Measurements from ENCODE around the gene ATP2B2.

The ATP2B2 gene

DNA sequence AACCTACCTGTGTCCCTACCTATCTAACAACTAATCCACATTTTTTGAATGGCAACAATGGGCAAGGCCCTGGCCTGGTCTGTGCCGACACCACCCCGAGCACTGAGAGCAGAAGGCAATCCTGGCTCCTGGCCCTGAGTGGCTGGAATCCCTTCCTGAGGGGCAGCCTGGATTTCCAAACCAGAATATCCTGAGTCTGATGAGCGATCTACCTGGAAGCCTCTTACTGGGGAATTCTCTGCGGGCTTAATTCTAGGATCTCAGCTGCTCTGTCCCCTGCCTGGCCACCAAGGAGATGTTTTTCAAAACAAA lies 22.1 kb downstream of the ATP2B2 start:
- Histone ChIP-seq H3K27me3 (ENCODE audit: low read depth, low read length) (no peaks in the 10 kb centered on the region), H3K36me3 (replicated peaks; ENCODE audit: low read depth, low read length) (no peaks in the 10 kb centered on the region), H3K9me3 (ENCODE audit: insufficient read depth, low read length) (no peaks in the 10 kb centered on the region), H3K79me2 (ENCODE audit: low read length) (no peaks in the 10 kb centered on the region), H4K20me1 (ENCODE audit: insufficient read depth, low read length) (no peaks in the 10 kb centered on the region), H3K4me3 (ENCODE audit: low read length) (no peak overlapping the region), H3K9ac (ENCODE audit: low read length) (no peak overlapping the region), H3K4me2 (ENCODE audit: low read length) (no peak overlapping the region), H2AFZ (ENCODE audit: low read depth, low read length) (no peak overlapping the region), H3K27ac (ENCODE audit: low read length) (no peak overlapping the region), H3K4me1 (ENCODE audit: low read length) (no peaks in the 10 kb centered on the region)
- TF ChIP-seq EZH2phosphoT487 (IDR thresholded peaks at IDR 0.05; ENCODE audit: low read depth) (no peak), CTCF (IDR thresholded peaks at IDR 0.05; ENCODE audit: low read depth, low read length) (no peak)

DNA sequence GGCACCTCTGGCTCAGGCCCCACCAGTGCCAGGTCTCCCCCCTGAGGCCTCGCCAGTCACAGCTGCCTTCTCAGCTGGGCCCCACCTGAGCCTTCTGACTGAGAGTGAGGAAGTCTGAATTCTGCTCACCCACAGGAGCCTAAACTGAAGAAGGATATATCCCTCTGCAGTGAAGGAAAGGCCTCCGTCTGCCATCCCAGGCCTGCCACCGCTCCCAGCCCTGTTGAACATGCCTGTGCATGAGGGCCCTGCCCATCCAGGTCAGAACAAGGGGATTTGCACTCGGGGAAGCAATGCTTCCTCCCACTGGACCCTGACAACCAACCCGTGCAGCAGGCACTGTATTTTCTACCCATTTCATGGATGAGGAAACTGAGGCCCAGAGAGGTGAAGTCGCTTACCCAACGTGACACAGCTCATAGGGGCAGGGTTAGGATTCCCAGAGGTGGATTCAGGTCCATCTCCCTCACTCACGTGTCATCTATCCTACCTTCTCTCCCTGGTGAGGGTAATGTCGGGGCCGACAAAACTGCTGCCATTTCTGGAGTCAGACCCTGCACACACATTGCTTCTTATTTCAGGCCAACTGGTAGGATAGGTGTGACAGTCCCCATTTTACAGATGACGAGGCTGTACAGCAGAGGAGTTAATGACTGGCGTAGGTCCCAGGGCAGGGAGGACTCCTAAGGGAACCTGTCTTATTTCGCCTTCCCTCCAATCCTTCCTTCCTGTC lies 22.6 kb downstream of the ATP2B2 start:
- Histone ChIP-seq H3K4me3 (ENCODE audit: low read length) (no peak overlapping the region), H3K9ac (ENCODE audit: low read length) (no peak overlapping the region), H3K36me3 (replicated peaks; ENCODE audit: low read depth, low read length) (no peaks in the 10 kb centered on the region), H3K4me1 (ENCODE audit: low read length) (no peaks in the 10 kb centered on the region), H2AFZ (ENCODE audit: low read depth, low read length) (no peak overlapping the region), H3K4me2 (ENCODE audit: low read length) (no peak overlapping the region), H3K9me3 (ENCODE audit: insufficient read depth, low read length) (no peaks in the 10 kb centered on the region), H3K79me2 (ENCODE audit: low read length) (no peaks in the 10 kb centered on the region), H3K27ac (ENCODE audit: low read length) (no peak overlapping the region), H4K20me1 (ENCODE audit: insufficient read depth, low read length) (no peaks in the 10 kb centered on the region), H3K27me3 (ENCODE audit: low read depth, low read length) (no peaks in the 10 kb centered on the region)
- no peak for TF ChIP-seq EZH2phosphoT487 (IDR thresholded peaks at IDR 0.05; ENCODE audit: low read depth)
- TF ChIP-seq CTCF (IDR thresholded peaks at IDR 0.05; ENCODE audit: low read depth, low read length): no peak

GRCh38 chr3:10480871-10481378 lies 24.5 kb downstream of the ATP2B2 start:
- Histone ChIP-seq H3K79me2 (ENCODE audit: low read length) (no peaks in the 10 kb centered on the region), H3K27me3 (ENCODE audit: low read depth, low read length) (no peaks in the 10 kb centered on the region), H2AFZ (ENCODE audit: low read depth, low read length) (no peak overlapping the region), H3K4me2 (ENCODE audit: low read length) (no peak overlapping the region), H3K9ac (ENCODE audit: low read length) (no peak overlapping the region), H3K27ac (ENCODE audit: low read length) (no peak overlapping the region), H4K20me1 (ENCODE audit: insufficient read depth, low read length) (no peaks in the 10 kb centered on the region), H3K36me3 (replicated peaks; ENCODE audit: low read depth, low read length) (no peaks in the 10 kb centered on the region), H3K9me3 (ENCODE audit: insufficient read depth, low read length) (no peaks in the 10 kb centered on the region), H3K4me1 (ENCODE audit: low read length) (no peaks in the 10 kb centered on the region), H3K4me3 (ENCODE audit: low read length) (no peak overlapping the region)
- TF ChIP-seq CTCF (IDR thresholded peaks at IDR 0.05; ENCODE audit: low read depth, low read length) (no peak), EZH2phosphoT487 (IDR thresholded peaks at IDR 0.05; ENCODE audit: low read depth) (no peak)

GRCh38 chr3:10479311-10479710 lies 26.1 kb downstream of the ATP2B2 start:
- Histone ChIP-seq H4K20me1 (ENCODE audit: insufficient read depth, low read length) (no peaks in the 10 kb centered on the region), H2AFZ (ENCODE audit: low read depth, low read length) (no peak overlapping the region), H3K36me3 (replicated peaks; ENCODE audit: low read depth, low read length) (no peaks in the 10 kb centered on the region), H3K4me1 (ENCODE audit: low read length) (no peaks in the 10 kb centered on the region), H3K27ac (ENCODE audit: low read length) (no peak overlapping the region), H3K9me3 (ENCODE audit: insufficient read depth, low read length) (no peaks in the 10 kb centered on the region), H3K27me3 (ENCODE audit: low read depth, low read length) (no peaks in the 10 kb centered on the region), H3K4me2 (ENCODE audit: low read length) (no peak overlapping the region), H3K79me2 (ENCODE audit: low read length) (no peaks in the 10 kb centered on the region), H3K4me3 (ENCODE audit: low read length) (no peak overlapping the region), H3K9ac (ENCODE audit: low read length) (no peak overlapping the region)
- TF ChIP-seq EZH2phosphoT487 (IDR thresholded peaks at IDR 0.05; ENCODE audit: low read depth): no peak
- no peak for TF ChIP-seq CTCF (IDR thresholded peaks at IDR 0.05; ENCODE audit: low read depth, low read length)
